Prostate gland (tissue), 2 donors: ENCODE data around the gene CISTR.

Experiments used
- POLR2A ChIP-seq: fragments of 450-650 bp; IDR thresholded peaks from one replicate; pipeline ENCODE4 v1.6.1; 2016; ENCODE audit warnings: antibody characterized with exemption, mild to moderate bottlenecking
- POLR2AphosphoS5 ChIP-seq: sonication (generic); formaldehyde crosslinking; IDR thresholded peaks from one replicate; pipeline ENCODE4 v1.6.1; 2017; ENCODE audit warnings: antibody characterized with exemption
- TF ChIP-seq, protein P1 (sequence below), 4 experiments: fragments of 200-600 bp in 2 of 4; fragments of 450-650 bp in 2 of 4; sonication (generic) in 2 of 4; IDR thresholded peaks; 1 replicate in 3 of 4; 2 replicates in 1 of 4; pipeline ENCODE4 v1.5.1; 2016 to 2019; ENCODE audit warnings: antibody characterized with exemption in 4 of 4, mild to moderate bottlenecking in 2 of 4, moderate library complexity in 2 of 4

GRCh38 chr12:53710091-53710490 lies 41.7 kb downstream of the CISTR start:
- no peak for TF ChIP-seq POLR2AphosphoS5
- TF ChIP-seq, protein P1, sequence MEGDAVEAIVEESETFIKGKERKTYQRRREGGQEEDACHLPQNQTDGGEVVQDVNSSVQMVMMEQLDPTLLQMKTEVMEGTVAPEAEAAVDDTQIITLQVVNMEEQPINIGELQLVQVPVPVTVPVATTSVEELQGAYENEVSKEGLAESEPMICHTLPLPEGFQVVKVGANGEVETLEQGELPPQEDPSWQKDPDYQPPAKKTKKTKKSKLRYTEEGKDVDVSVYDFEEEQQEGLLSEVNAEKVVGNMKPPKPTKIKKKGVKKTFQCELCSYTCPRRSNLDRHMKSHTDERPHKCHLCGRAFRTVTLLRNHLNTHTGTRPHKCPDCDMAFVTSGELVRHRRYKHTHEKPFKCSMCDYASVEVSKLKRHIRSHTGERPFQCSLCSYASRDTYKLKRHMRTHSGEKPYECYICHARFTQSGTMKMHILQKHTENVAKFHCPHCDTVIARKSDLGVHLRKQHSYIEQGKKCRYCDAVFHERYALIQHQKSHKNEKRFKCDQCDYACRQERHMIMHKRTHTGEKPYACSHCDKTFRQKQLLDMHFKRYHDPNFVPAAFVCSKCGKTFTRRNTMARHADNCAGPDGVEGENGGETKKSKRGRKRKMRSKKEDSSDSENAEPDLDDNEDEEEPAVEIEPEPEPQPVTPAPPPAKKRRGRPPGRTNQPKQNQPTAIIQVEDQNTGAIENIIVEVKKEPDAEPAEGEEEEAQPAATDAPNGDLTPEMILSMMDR (IDR thresholded peaks at IDR 0.05), result no peak
- TF ChIP-seq POLR2A, result no peak
